Measurements from ENCODE around the gene SRP9.
"Not testable (repeated sequence)": the region's sequence is repeated elsewhere in the genome, so short reads cannot be mapped to it uniquely, and the experiment has no call there.

The SRP9 gene

GRCh38 chr1:225817611-225818061, 40.0 kb downstream of the SRP9 start:
- DNase-seq: no peak

DNA sequence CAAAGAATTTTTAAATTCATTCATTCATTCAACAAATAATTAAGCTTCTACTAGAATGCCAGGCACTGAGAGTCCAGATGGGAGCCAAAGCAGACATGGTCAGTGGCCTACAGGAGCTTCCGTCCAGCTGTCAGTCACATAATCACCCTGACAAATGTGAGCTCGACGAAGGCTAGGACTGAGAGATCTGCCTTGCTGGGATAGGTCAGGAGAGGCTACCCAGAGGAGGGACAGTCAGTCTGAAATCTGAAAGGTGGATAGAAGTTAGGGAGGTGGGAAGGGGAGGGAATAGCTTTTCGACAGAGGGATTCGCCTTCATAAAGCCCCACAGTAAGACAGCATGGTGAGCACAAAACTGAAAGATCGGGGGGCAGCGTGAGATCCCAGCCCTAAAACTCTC, 40.6 kb downstream of the SRP9 start:
- DNase-seq: no peak

DNA sequence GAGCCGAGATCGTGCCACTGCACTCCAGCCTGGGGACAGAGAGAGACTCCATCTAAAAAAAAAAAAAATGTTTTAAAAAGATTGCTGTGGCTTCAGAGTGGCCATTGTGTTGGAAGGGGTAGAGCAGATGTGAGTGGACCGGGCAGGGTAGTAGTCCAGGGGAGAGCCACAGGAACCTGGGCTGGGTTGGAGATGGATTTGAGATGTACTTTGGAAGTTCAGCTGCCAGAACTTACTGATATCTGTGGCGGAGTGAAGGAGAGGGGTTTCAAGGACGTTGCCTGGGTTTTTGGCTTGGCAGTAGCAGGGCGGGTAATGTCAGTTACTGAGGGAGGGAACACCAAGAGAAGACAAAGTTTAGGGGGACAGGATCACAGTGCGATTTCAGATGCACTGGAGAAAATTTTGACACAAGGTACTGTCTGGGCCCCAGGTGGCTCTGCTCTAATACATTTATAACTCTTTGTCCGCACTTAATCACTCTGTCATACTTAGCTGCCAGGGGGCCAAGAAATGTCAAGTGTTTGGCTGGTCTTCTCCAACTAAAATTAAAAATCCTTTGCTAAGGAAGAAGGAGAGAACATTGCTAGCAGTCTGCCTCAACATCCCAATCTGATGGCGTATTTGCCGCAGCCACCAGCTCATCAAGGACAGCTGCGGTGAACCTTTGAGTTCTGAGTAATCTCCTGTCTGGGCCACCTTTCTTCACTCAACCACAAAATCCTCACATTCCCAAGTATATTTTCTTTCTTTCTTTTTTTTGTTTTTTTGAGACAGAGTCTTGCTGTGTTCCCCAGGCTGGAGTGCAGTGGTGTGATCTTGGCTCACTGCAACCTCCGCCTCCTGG, 41.9 kb downstream of the SRP9 start:
- no peak for DNase-seq

- no peak for DNase-seq
These were observed 43.0 kb downstream of the SRP9 start for GRCh38 chr1:225820522-225821120.

DNA sequence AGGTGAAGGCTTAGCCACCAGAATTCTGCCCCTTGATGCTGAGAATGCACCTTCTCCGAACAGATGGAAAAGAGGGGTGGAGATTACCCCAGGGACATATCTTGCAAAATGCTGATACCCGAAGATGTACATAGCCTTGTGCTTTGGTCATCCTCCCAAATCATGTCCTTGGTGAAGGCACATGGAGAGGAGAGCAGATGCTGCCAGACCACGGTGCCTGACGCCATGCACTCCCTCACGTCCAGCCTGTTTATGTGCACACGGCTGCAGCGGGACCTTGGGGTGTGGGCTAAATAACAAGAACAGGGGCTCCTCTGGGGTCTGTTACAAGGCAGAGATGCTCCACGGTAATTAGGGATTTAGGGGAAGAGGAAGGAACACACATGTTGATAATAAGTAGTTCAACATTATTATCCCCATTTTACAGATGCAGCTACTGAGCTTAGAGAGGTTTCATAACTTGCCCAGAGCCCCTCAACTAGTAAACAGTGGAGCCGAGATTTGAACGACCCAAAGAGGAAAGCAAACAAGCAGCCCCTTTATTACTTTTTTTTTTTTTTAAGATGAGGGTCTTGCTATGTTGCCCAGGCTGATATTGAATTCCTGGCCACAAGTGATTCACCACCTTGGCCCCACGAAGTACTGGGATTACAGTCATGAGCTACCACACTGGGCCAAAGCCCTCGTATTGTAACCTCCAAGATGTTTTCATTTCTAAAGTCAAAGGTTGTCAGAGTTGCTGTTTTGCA, 45.2 kb downstream of the SRP9 start:
- DNase-seq: no peak

- no peak for DNase-seq
These were observed 46.2 kb downstream of the SRP9 start for GRCh38 chr1:225823811-225824261.

- no peak for DNase-seq
These were observed 46.9 kb downstream of the SRP9 start for GRCh38 chr1:225824533-225824941.

DNA sequence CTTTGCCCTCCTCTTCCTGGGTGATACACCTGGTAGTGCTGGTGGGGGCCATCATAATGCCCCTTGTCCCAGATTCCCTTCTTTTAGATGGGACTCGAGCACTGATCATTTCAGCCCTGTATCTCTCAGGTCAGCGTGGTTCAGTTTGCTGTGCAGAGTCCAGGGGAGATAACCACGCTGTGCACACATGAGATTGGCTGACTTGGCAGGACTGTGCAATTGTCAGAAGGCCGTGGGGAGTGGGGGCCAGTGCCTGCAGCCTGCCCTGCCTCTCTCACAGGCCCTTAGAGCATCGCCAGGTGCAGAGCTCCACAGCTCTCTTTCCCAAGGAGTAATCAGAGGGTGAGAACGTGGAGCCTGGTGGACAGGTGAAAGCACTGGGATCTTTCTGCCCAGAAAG, 47.5 kb downstream of the SRP9 start:
- DNase-seq: no peak

- DNase-seq: no peak
These were observed 48.0 kb downstream of the SRP9 start for GRCh38 chr1:225825607-225826007.

DNA sequence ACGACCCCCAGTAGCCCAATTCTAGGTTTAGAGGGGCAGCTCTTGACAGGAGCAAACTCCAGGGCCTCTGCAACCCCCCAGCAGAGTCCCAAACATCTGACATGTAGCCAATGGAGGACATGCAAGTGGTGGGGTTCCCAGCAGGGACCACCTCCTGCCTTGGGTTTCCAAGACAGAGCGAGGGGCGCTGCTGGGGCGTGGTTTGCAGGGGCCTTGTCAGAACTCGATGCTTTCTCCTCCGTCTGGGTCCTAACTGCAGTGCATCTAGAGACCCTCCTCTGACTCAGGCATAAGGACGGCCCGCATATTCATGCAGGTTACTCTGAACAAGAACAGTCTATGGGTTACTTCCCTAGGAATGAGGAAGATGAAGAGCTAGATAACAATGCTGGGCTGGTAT, 49.5 kb downstream of the SRP9 start:
- DNase-seq: no peak

DNA sequence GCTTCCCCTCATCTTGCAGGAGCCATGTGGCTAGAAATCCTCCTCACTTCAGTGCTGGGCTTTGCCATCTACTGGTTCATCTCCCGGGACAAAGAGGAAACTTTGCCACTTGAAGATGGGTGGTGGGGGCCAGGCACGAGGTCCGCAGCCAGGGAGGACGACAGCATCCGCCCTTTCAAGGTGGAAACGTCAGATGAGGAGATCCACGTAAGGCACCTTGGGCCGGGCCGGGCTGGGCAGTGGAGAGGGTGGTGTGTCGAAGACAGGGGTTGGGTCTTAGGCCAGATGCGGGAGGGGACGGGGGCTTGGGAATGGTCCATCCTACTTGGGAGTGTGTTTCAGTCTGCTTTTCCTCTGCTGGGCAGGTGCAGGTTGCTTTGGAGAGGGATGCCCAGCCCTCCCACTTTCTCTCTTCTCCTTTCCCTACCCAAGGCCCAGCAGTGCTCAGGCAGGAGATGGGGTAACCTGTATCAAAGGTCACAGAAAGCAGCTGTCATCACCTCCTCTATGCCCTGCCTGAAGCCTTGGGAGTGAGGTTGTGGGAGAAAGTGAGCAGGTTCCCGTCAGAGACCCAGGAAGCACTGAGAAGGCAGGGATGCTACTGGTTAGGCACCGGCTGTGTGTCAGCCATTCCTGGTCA, 51.2 kb downstream of the SRP9 start:
- DNase-seq: no peak

DNA sequence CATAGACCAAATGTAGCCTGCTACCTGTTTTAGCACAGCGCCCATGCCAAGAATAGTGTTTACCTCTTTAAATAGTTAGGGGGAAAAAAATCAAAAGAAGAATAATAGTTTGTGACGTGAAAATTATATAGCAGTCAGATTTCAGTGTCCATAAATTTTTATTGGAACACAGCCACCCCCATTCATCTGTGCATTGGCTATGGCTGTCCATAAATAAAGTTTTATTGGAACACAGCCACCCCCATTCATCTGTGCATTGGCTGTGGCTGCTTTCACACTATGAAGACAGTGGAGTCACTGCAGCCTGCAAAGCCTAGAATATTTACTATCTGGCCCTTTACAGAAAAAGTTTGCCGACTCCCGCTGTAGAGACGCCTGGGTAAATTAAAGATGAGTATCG, 53.2 kb downstream of the SRP9 start:
- no peak for DNase-seq

GRCh38 chr1:225834417-225835329, 57.0 kb downstream of the SRP9 start:
- no peak for DNase-seq

GRCh38 chr1:225835856-225836255, 58.2 kb downstream of the SRP9 start:
- no peak for DNase-seq

DNA sequence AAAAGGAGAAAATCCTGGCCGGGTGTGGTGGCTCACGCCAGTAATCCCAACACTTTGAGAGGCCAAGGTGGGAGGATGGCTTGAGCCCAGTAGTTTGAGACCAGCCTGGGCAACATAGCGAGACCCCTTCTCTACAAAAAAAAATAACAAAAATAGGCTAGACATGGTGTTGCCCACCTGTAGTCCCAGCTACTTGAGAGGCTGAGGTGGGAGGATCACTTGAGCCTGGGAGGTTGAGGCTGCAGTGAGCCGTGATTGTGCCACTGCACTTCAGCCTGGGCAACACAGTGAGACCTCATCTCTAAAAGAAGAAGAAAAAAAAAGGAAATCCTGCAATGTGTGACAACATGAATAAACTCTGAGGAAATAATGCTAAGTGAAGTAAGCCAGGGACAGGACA, 58.7 kb downstream of the SRP9 start:
- DNase-seq: not testable (repeated sequence)

- DNase-seq: no peak
These were observed 61.2 kb downstream of the SRP9 start for GRCh38 chr1:225838793-225839192.
